NCI-H748 (cell line): ENCODE data around the gene USP3.
"Not testable (repeated sequence)": the region's sequence is repeated elsewhere in the genome, so short reads cannot be mapped to it uniquely, and the experiment has no call there.

Experiments
- DNase-seq: peaks from one replicate; lab custom pipeline; 2025; ENCODE audit not compliant: unreplicated experiment; lab: John Stamatoyannopoulos, UW

The USP3 gene

GRCh38 chr15:63605036-63605435 is 100.6 kb downstream of the USP3 start:
- no peak for DNase-seq

- DNase-seq: no peak
Measured at GRCh38 chr15:63605816-63606215, 101.4 kb downstream of the USP3 start.

- no peak for DNase-seq
Measured at GRCh38 chr15:63606308-63606707, 101.9 kb downstream of the USP3 start.

DNA sequence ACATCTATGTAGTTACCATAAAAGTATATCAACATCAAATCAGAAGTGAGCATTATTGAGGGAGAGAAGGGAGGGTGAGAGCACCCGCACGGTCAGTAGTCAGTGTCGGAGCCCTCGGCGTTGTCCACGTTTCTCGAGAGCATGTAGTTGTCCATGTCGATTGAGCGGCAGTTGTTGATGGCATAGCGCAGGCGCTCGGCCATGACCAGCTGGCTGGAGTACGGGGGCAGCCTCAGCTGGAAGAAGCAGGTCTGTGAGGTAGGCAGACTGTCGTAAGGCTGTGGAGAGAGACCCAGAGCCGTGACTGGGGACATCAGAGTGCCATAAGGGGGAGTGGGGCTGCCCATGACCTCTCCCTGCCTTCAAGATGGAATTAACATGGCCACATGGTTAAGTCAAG is 104.6 kb downstream of the USP3 start:
- no peak for DNase-seq

DNA sequence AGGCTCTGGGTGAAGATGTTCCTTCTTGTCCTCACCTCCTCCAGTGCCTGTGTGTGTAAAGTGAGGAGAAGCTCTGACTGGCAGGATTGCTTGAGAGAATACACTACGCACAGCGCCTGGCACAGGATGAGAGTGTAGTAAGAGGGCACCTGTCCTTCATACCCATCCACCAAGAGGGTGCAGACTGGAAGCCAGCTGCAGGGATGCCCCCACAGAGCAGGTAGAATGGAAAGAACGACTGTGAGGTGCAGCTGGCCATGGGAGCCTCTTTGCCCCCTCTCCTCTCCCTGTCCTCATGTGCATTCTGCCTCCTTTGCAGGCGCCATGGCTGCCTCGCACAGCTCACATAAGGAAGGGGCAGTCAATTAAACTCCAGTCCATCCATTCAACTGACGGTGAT is 105.1 kb downstream of the USP3 start:
- no peak for DNase-seq

- DNase-seq: peak; percentile 59
Measured at GRCh38 chr15:63610209-63610841, 105.9 kb downstream of the USP3 start.

- DNase-seq: no peak
Measured at GRCh38 chr15:63611177-63611576, 106.8 kb downstream of the USP3 start.

DNA sequence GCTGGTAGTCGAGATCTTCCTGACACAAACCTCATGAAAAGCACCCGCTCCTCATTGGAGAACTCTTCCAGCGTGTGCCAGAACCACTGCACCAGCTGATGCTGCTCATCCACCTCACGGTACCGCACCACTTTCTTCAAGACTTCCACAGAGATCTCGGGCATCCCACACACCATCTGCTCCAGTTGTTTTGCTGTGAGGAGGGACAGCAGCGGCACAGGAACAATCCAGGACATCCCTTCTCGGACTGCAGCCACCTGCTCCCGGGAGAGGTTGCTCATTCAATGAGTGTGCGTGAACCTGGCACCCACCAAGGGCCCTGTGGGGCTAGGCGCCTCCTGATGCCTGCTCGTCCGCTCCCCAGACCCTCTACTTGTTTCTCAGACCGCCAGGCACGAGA is 107.9 kb downstream of the USP3 start:
- no peak for DNase-seq

GRCh38 chr15:63615935-63616334 is 111.5 kb downstream of the USP3 start:
- DNase-seq: no peak

DNA sequence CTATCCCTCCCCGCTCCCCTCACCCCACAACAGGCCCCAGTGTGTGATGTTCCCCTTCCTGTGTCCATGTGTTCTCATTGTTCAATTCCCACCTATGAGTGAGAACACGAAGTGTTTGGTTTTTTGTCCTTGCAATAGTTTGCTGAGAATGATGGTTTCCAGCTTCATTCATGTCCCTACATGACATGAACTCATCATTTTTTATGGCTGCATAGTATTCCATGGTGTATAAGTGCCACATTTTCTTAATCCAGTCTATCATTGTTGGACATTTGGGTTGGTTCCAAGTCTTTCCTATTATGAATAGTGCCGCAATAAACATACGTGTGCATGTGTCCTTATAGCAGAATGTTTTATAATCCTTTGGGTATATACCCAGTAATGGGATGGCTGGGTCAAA is 112.8 kb downstream of the USP3 start:
- not testable (repeated sequence) for DNase-seq

DNA sequence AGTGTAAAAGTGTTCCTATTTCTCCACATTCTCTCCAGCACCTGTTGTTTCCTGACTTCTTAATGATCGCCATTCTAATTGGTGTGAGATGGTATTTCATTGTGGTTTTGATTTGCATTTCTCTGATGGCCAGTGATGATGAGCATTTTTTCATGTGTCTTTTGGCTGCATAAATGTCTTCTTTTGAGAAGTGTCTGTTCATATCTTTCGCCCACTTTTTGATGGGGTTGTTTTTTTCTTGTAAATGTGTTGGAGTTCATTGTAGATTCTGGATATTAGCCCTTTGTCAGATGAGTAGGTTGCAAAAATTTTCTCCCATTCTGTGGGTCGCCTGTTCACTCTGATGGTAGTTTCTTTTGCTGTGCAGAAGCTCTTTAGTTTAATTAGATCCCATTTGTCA is 113.2 kb downstream of the USP3 start:
- not testable (repeated sequence) for DNase-seq

DNA sequence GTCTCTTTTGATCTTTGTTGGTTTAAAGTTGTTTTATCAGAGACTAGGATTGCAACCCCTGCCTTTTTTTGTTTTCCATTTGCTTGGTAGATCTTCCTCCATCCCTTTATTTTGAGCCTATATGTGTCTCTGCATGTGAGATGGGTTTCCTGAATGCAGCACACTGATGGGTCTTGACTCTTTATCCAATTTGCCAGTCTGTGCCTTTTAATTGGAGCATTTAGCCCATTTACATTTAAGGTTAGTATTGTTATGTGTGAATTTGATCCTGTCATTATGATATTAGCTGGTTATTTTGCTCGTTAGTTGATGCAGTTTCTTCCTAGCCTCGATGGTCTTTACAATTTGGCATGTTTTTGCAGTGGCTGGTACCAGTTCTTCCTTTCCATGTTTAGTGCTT is 116.4 kb downstream of the USP3 start:
- not testable (repeated sequence) for DNase-seq

DNA sequence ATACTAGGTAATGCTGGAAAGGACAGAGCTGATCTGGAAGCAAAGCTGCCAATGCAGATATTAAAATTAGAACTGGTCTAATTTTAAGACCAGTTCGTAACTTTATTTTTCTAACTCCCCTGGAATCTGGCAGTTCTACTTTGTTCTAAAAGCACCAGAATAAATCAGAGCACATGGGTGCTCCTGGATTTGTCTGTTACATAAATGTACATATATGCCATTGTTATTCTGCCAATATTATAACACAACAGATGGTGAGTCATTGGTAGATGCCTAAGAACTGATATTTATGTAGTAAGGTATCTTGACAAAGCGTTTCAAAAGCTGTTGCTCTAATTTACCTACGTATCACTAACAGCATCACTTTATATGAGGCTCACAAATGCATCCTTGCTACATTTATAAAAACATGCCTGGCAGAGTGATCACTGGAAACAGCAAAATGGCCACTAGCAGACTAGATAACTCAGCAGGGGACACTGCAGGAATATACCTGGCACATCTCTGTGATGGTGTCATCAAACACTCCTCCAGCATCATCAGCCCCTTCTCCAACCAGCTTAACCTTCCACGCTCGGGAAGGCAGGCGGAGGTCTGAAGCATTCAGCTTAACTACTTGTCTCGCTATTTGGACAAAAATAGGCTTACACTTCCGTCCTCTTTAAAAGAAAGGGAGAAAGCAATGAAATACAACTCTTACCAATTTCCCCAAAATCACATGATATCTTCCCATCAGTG is 119.0 kb downstream of the USP3 start:
- DNase-seq: no peak

DNA sequence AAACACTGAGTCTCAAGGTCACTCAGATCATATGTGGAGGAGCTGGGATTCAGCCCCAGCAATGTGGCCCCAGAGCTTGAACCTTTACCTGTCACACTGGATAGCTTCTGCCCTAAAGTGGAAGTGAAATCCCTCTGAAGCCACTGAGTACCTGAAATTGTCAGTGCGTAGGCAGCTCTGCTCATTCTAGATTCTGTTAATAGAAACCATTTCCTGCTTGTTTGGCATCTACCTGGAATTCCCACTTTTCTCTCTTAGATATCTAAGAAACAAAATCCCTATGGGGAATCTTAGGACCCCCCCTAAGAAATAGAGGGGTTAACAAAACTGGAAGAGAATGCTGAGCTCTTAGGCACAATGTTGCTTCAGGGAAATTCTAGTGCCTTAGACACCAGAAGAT is 122.6 kb downstream of the USP3 start:
- no peak for DNase-seq

DNA sequence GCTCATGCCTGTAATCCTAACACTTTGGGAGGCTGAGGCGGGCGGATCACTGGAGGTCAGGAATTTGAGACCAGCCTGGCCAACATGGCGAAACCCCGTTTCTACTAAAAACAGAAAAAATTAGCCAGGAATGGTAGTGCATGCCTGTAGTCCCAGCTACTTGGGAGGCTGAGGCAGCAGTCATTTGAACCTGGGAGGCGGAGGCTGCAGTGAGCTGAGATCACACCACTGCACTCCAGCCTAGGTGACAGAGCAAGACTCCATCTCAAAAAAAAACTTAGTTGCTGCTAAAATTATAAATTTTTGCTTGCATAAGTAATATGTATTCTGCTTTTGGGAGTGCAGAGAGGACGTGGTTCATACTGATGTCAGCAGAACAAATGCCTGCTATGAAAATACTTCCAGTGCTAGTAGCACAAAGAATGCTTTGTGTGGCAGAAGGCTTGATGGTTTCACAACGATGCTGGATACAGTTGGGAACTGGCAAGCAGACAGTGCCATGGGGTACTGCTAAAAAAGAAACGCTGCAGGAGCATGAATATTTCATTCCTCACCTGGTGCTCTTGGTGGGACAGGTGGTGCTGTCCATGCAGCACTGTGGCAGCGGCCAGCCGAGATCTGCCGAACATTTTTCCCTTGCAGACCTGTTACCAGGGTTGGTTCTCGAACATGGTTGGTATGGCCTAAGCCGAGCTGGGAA is 123.9 kb downstream of the USP3 start:
- no peak for DNase-seq

DNA sequence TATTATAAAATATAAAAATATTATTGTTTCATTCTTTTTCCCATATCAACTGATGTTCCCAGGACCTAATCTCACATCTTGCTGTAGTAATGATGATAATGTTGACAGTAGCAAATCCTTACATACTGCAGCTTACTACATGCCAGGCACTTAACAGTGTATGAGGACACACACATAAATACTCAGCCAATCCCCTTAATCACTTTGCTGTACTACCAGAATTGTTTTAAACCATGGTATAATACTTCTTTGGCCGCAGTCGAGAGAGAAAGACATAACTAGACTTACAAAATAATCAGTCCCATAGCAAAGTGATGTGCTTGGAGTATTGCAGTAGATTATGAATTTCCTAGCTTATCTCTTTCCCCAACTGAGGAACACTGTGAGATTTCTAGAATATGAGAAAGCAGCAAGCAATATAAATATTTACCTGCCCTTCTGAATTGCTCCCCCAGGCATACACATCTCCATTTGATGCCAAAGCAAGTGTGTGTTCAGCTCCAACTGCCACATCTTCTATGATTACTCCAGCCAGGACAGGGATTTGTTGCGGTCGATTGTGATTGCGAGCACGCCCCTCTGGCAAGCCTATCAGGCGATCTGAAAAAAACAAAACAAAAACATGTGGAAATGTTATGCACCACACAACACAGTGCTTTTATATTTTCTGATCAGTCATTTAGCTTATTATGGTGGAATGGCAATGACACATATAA is 125.8 kb downstream of the USP3 start:
- DNase-seq: no peak

DNA sequence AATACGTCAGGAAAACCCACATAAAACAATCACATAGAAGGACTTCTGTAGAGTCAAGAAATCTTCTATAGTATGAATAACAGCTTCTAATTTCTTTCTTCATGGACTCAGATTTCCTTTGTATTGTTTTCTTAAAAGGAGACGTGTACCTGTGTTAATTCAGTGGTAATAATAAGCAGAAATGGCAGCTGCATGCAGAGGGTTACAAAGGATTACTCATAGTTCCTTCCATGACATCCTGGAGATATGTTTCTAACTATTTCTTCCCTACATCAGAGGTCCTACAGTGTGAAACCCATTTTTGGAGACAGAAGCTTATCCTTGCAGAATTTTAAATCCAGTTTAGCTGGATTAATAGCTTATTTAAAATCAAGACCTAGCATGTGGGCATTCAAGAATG is 128.9 kb downstream of the USP3 start:
- no peak for DNase-seq

DNA sequence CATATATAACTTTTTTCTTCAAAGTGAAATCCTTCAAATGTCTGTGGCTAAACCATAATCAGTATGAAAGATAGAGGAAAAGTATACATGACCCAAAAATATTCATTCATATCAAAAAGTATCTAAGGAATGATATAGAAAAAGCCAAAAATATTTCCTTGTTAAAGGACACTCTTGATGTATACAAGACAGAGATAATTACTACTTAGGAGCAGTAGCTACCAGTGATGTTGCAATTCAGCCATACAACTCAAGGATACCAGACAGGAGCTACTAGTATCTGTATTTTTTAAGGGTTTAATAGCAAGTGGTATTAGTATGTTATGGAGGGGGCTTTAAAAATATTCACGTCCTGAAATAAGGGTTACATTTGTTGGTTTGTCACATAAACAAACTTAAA is 129.8 kb downstream of the USP3 start:
- no peak for DNase-seq

DNA sequence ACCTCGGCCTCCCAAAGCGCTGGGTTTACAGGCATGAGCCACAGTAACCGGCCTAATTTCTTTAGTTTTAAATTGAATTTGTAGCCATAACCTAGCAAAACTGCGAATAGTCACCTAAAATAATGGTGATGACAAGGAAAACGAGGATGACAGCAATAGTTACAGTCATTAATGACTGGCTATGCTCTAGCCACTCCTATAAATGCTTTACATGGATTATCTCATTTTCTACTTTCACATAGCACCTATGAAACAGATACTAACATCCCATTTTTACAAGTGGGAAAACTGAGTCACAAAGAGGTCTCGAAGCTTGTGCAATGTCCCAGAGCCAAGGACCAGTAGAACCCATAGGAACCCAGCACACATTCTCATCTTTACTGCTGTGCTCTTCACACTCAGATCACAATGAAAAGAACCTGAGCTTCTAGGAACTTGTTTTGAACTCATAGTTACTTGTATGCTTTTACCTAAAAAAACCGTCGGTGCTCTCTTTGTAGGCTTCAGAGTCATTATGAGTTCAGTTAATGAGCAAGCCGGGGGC is 132.2 kb downstream of the USP3 start:
- no peak for DNase-seq

DNA sequence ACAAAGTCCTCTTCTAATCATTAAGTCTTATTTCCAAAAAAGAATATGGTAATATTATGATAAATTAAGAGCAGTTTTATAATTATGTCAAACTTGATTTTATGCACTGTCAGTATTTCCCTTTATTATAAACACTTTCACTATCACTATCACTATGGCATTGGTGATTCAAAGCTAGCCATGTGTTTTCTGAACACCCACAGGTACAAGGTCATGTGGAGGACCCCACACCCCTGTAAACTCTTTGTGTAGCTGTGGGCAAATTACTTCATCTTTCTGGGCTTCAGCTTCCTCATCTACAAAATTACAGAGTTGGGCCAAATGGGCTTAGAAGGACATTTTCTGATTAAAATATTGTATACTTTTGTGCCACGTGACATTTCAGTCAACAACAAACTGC is 134.4 kb downstream of the USP3 start:
- no peak for DNase-seq

DNA sequence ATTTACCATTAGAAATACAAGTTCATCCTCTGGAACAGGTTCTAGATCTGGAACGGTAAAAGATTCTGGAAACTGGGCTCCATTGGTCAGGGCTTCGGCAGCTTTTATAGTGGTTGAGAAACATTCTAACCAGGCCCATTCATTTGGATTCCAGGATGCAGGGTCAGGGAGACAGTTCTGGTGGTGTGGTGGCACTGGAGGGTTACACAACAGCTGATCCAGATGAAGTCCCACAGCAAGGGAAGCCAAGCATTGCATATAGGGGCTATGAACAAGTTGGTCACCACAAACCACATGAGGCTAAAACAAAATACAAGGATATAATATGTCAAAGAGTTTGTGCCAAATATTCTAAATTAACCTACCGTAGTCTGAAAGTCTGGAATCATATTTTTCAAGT is 135.8 kb downstream of the USP3 start:
- DNase-seq: no peak
